ENCODE measurements around the gene ULK2.

ULK2 gene

DNA sequence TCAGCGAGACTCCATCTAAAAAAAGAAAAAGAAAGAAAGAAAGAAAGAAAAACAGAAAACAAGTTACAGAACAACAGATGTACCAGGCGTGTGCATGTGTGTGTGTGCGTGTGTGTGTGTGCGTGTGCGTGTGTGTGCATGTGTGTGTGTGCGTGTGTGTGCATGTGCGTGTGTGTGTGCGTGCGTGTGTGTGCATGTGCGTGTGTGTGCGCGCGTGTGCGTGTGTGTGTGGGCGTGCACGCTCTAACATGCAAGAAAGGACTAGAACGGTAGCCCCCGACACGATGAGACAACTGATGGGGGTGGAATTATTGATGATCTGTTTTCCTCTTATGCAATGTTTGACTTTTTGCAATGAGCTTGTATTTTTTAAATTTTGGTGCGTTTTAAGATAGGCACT, 121.2 kb downstream of the ULK2 start:
- Histone ChIP-seq H3F3A (ENCODE audit: insufficient read depth) (no peaks in the 10 kb centered on the region), H3K9me2 (replicated peaks; ENCODE audit: insufficient read depth, low read length) (no peaks in the 10 kb centered on the region), H4K20me1 (ENCODE audit: low read depth, low read length) (no peaks in the 10 kb centered on the region), H3K27me3 (ENCODE audit: low read length) (no peaks in the 10 kb centered on the region), H3K27ac (ENCODE audit: low read depth, low read length) (no peak overlapping the region), H3K36me3 (ENCODE audit: low read length) (no peaks in the 10 kb centered on the region), H3K9ac (ENCODE audit: low read length) (no peak overlapping the region), H3K79me2 (ENCODE audit: insufficient read depth, low read length) (no peaks in the 10 kb centered on the region), H2AFZ (ENCODE audit: low read depth, low read length, severe bottlenecking) (no peak overlapping the region), H3K4me3 (ENCODE audit: insufficient read depth, low read length, poor library complexity, severe bottlenecking) (no peak overlapping the region), H3K4me2 (ENCODE audit: low read depth, low read length, poor library complexity, severe bottlenecking) (no peak overlapping the region), H3K9me3 (ENCODE audit: insufficient read depth, low read length) (no peaks in the 10 kb centered on the region)
- TF ChIP-seq, protein P1, sequence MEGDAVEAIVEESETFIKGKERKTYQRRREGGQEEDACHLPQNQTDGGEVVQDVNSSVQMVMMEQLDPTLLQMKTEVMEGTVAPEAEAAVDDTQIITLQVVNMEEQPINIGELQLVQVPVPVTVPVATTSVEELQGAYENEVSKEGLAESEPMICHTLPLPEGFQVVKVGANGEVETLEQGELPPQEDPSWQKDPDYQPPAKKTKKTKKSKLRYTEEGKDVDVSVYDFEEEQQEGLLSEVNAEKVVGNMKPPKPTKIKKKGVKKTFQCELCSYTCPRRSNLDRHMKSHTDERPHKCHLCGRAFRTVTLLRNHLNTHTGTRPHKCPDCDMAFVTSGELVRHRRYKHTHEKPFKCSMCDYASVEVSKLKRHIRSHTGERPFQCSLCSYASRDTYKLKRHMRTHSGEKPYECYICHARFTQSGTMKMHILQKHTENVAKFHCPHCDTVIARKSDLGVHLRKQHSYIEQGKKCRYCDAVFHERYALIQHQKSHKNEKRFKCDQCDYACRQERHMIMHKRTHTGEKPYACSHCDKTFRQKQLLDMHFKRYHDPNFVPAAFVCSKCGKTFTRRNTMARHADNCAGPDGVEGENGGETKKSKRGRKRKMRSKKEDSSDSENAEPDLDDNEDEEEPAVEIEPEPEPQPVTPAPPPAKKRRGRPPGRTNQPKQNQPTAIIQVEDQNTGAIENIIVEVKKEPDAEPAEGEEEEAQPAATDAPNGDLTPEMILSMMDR (IDR thresholded peaks at IDR 0.05; ENCODE audit: insufficient read depth, low read length, poor library complexity, severe bottlenecking), result no peak
- TF ChIP-seq EZH2phosphoT487 (conservative IDR thresholded peaks at IDR 0.05; ENCODE audit: low read length), result no peak

DNA sequence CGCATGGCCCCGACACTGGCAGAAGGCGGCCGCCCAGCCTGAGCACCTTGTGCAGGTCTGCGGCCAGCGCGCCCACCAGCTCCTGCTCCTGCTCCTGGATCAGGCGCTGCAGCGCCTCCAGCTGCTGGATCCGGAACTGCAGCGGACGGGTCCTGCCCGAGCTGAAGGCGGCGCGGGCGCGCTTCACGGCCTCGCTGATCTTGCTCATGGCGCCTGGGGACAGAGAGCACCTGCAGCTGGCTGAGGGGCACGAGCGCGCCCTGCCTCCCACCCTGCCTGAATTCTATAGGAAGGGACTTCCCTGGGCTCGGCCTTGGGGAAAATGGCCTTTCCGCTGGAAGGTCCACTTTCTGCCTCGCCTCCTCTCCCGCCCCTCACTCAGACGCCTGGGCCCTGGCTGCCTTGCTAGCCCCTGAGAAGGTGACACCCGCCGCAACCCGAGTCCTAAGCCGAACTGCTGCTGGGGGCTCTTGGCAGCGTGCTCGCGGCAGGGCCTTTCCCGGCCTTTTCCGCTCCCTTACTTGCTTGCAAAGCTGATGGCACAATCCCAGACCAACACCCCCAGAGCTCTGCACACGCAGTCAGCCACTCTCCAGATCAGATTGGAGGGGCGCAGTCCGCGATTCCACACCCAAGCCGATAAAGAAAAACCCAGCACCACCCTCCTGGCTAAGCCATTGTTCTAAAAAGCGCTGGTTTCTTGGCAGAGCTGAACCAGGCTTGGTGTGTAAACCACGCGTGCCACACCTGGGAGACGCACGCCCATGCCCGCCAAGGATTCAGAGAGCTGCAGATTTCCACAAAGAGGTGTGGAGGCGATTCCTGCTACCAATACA, 122.6 kb downstream of the ULK2 start:
- H3K36me3 ChIP-seq (ENCODE audit: low read length), result no peaks in the 10 kb centered on the region
- no peaks in the 10 kb centered on the region for H3F3A ChIP-seq (ENCODE audit: insufficient read depth)
- H2AFZ ChIP-seq (ENCODE audit: low read depth, low read length, severe bottlenecking), result no peak overlapping the region
- H4K20me1 ChIP-seq (ENCODE audit: low read depth, low read length), result no peaks in the 10 kb centered on the region
- no peak overlapping the region for H3K27ac ChIP-seq (ENCODE audit: low read depth, low read length)
- no peak for TF ChIP-seq EZH2phosphoT487 (conservative IDR thresholded peaks at IDR 0.05; ENCODE audit: low read length)
- TF ChIP-seq, protein P1 (IDR thresholded peaks at IDR 0.05; ENCODE audit: insufficient read depth, low read length, poor library complexity, severe bottlenecking), result no peak
- H3K9me2 ChIP-seq (replicated peaks; ENCODE audit: insufficient read depth, low read length), result no peaks in the 10 kb centered on the region
- H3K27me3 ChIP-seq (ENCODE audit: low read length), result no peaks in the 10 kb centered on the region
- no peaks in the 10 kb centered on the region for H3K79me2 ChIP-seq (ENCODE audit: insufficient read depth, low read length)
- H3K4me3 ChIP-seq (ENCODE audit: insufficient read depth, low read length, poor library complexity, severe bottlenecking), result no peak overlapping the region
- no peaks in the 10 kb centered on the region for H3K9me3 ChIP-seq (ENCODE audit: insufficient read depth, low read length)
- no peak overlapping the region for H3K4me2 ChIP-seq (ENCODE audit: low read depth, low read length, poor library complexity, severe bottlenecking)
- no peak overlapping the region for H3K9ac ChIP-seq (ENCODE audit: low read length)

DNA sequence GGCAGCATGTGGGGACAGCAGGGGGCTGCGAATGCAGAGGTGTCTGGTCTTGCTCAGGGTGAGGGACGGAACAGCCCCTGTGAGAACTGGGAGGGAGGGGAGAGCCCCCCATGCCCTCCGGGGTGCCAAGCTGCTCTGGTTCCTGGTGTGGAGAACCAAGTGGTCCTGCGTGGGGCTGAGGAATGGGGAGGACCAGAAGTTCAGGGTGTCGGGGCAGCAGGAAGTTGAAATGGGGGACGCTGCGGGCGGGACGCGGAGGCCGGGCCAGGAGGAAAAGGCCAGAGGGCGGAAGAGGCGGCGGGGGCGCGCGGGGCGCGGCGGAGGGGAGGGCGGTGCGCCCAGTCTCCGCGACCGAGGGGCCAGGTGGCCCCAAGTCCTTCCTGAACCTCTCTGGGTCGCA, 123.2 kb downstream of the ULK2 start:
- no peak overlapping the region for H3K27ac ChIP-seq (ENCODE audit: low read depth, low read length)
- no peaks in the 10 kb centered on the region for H3F3A ChIP-seq (ENCODE audit: insufficient read depth)
- H3K36me3 ChIP-seq (ENCODE audit: low read length), result no peaks in the 10 kb centered on the region
- H3K4me2 ChIP-seq (ENCODE audit: low read depth, low read length, poor library complexity, severe bottlenecking), result no peak overlapping the region
- no peak overlapping the region for H3K4me3 ChIP-seq (ENCODE audit: insufficient read depth, low read length, poor library complexity, severe bottlenecking)
- TF ChIP-seq EZH2phosphoT487 (conservative IDR thresholded peaks at IDR 0.05; ENCODE audit: low read length), result no peak
- TF ChIP-seq, protein P1 (IDR thresholded peaks at IDR 0.05; ENCODE audit: insufficient read depth, low read length, poor library complexity, severe bottlenecking), result no peak
- no peaks in the 10 kb centered on the region for H3K9me2 ChIP-seq (replicated peaks; ENCODE audit: insufficient read depth, low read length)
- H3K9me3 ChIP-seq (ENCODE audit: insufficient read depth, low read length), result no peaks in the 10 kb centered on the region
- no peak overlapping the region for H2AFZ ChIP-seq (ENCODE audit: low read depth, low read length, severe bottlenecking)
- H3K9ac ChIP-seq (ENCODE audit: low read length), result no peak overlapping the region
- H3K79me2 ChIP-seq (ENCODE audit: insufficient read depth, low read length), result no peaks in the 10 kb centered on the region
- no peaks in the 10 kb centered on the region for H3K27me3 ChIP-seq (ENCODE audit: low read length)
- no peaks in the 10 kb centered on the region for H4K20me1 ChIP-seq (ENCODE audit: low read depth, low read length)

Measured in SU-DHL-6 (cell line).